GM12864 (cell line): Measurements from ENCODE around the gene THEMIS.

Experiments
- DNase-seq: peaks from one replicate; pipeline ENCODE4 v3.0.0-alpha.2; 2011; ENCODE audit warnings: low read depth
- H3K4me3 ChIP-seq: 2 replicates; pipeline ENCODE4 v1.5.1; 2011; ENCODE audit warnings: mild to moderate bottlenecking, low read depth, low read length, control low read depth
- CTCF ChIP-seq: IDR thresholded peaks from 2 replicates; pipeline ENCODE4 v1.5.1; 2011; ENCODE audit warnings: low read depth, mild to moderate bottlenecking, moderate library complexity, low read length, control low read depth, inconsistent platforms; ENCODE audit errors: missing control alignments

Gene THEMIS

GRCh38 chr6:127813699-127814027 lies 87.2 kb downstream of the THEMIS start:
- DNase-seq, result no peak
- TF ChIP-seq CTCF, result no peak

DNA sequence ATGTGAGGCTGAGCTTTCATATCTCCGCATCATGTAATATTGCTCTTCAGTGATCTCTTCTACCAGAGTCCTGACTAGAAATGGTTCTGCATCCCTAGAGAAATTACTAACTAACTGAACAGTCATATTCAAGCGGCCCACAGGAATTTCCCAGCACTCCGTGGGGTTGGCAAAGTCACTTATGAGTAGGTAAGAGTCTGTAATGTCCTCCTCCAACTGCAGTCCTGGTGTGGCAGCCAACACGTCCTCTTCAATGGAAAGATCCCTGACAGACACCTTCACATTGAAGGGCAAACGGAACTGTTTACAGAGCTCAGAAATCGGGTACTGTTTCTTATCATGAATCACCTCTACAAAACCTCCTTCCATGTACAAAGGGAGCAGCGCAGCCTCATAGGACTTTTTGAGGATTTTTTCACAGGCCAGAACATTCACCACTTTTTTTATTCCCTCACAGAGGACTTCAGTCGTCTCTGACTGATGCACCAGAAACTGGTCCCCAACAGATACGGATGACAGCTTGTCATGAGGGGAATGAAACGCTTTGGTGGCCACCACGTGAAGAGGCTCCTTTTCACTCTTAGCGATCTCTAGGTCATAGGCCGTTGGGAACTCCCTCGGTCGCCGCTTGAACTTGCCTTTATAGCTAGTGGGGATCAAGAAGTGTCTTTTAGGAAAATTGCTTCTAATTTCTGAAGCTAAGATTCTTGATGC lies 87.7 kb downstream of the THEMIS start:
- H3K4me3 ChIP-seq, result no peak overlapping the region
- no peak for TF ChIP-seq CTCF
- no peak for DNase-seq

More at GRCh38 chr6:127813699-127814027, 87.2 kb downstream of the THEMIS start:
- H3K4me3 ChIP-seq, result no peak overlapping the region

GRCh38 chr6:127811900-127812570 lies 88.8 kb downstream of the THEMIS start:
- no peak overlapping the region for H3K4me3 ChIP-seq
- DNase-seq, result no peak
- TF ChIP-seq CTCF, result no peak

- H3K4me3 ChIP-seq, result no peak overlapping the region
- no peak for DNase-seq
- TF ChIP-seq CTCF, result no peak
These were observed 92.9 kb downstream of the THEMIS start for GRCh38 chr6:127807806-127808517.

DNA sequence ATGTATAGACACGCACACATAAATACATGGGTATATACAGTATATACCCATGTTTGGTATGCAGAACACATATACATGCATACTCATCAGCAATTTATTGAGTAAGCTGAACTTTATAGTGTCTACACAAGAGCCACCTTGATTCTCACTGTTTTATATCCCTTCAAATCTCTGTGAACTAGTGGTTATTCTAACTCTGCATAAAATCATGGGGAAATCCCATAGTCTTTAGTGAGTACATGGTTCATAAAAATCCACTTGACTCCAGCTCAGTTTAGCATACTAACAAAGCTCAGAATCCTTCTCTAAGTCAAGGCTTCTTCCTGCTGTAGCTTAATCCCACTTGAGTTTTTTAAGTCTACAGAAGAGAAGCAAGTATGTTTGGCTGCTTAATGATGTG lies 104.1 kb downstream of the THEMIS start:
- no peak overlapping the region for H3K4me3 ChIP-seq
- TF ChIP-seq CTCF, result no peak

DNA sequence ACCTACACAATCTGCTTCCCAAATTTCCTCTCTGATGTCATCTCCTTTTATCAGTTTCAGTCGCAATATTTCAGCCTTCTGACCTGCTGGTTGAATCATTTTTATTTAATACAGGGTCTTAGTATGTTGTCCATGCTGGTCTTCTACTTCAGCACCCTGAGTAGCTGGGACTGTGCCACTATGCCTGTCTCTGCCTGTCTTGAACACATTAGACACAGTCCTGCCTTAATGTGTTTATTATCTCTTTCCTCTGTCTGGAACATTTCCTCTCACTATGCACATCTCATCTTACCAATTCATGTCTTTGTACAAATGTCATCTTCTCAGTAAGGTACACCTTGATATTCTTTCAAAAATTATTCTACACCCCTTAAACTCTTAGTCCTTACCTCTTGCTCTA lies 106.5 kb downstream of the THEMIS start:
- no peak for DNase-seq
- TF ChIP-seq CTCF, result no peak
- H3K4me3 ChIP-seq, result no peak overlapping the region

More for the DNA sequence above, 104.1 kb downstream of the THEMIS start:
- no peak for DNase-seq
